GM18507 (cell line): ENCODE results near the gene INSR.

Experiments
- DNase-seq: peaks from one replicate; pipeline ENCODE4 v3.0.0; 2011; ENCODE audit warnings: low read depth; ENCODE audit not compliant: insufficient read length; ENCODE audit errors: extremely low spot score
- FAIRE-seq: peaks from 2 replicates; lab custom pipeline; 2011; peaks lifted over from hg19 to GRCh38; lab: Jason Lieb, UNC

INSR gene

GRCh38 chr19:7262470-7262869 is 31.7 kb downstream of the INSR start:
- FAIRE-seq (no peak), DNase-seq (no peak)

- DNase-seq = no peak
- FAIRE-seq = no peak
These were observed 34.1 kb downstream of the INSR start for GRCh38 chr19:7260161-7260560.

GRCh38 chr19:7258840-7259395 is 35.3 kb downstream of the INSR start:
- FAIRE-seq (no peak), DNase-seq (no peak)

- FAIRE-seq = no peak
- no peak for DNase-seq
These were observed 36.0 kb downstream of the INSR start for GRCh38 chr19:7258041-7258839.

- DNase-seq = no peak
- no peak for FAIRE-seq
These were observed 36.8 kb downstream of the INSR start for GRCh38 chr19:7257148-7258040.

- FAIRE-seq (no peak), DNase-seq (no peak)
These were observed 38.6 kb downstream of the INSR start for GRCh38 chr19:7255631-7256030.

- FAIRE-seq (no peak), DNase-seq (no peak)
These were observed 39.1 kb downstream of the INSR start for GRCh38 chr19:7255119-7255518.

- DNase-seq (no peak), FAIRE-seq (no peak)
These were observed 39.6 kb downstream of the INSR start for GRCh38 chr19:7254590-7254989.

- no peak for FAIRE-seq
- no peak for DNase-seq
These were observed 41.9 kb downstream of the INSR start for GRCh38 chr19:7252364-7252763.

- no peak for DNase-seq
- no peak for FAIRE-seq
These were observed 42.7 kb downstream of the INSR start for GRCh38 chr19:7251494-7251893.

- no peak for FAIRE-seq
- no peak for DNase-seq
These were observed 43.3 kb downstream of the INSR start for GRCh38 chr19:7250951-7251350.

GRCh38 chr19:7250057-7250596 is 44.1 kb downstream of the INSR start:
- FAIRE-seq (no peak), DNase-seq (no peak)

GRCh38 chr19:7247155-7247554 is 47.1 kb downstream of the INSR start:
- FAIRE-seq (no peak), DNase-seq (no peak)

- FAIRE-seq = no peak
- DNase-seq = no peak
These were observed 47.6 kb downstream of the INSR start for GRCh38 chr19:7246601-7247000.

GRCh38 chr19:7242601-7243258 is 51.5 kb downstream of the INSR start:
- peak; percentile 78 for FAIRE-seq
- no peak for DNase-seq

GRCh38 chr19:7238051-7238450 is 56.2 kb downstream of the INSR start:
- no peak for DNase-seq
- FAIRE-seq = no peak

GRCh38 chr19:7236153-7236552 is 58.1 kb downstream of the INSR start:
- DNase-seq (no peak), FAIRE-seq (no peak)

- no peak for FAIRE-seq
These were observed 63.4 kb downstream of the INSR start for GRCh38 chr19:7230826-7231225.

GRCh38 chr19:7229735-7230134 is 64.5 kb downstream of the INSR start:
- no peak for DNase-seq
- FAIRE-seq = no peak

More at GRCh38 chr19:7230826-7231225, 63.4 kb downstream of the INSR start:
- DNase-seq = no peak
